Measurements from ENCODE around the gene MFN1.

Gene MFN1

DNA sequence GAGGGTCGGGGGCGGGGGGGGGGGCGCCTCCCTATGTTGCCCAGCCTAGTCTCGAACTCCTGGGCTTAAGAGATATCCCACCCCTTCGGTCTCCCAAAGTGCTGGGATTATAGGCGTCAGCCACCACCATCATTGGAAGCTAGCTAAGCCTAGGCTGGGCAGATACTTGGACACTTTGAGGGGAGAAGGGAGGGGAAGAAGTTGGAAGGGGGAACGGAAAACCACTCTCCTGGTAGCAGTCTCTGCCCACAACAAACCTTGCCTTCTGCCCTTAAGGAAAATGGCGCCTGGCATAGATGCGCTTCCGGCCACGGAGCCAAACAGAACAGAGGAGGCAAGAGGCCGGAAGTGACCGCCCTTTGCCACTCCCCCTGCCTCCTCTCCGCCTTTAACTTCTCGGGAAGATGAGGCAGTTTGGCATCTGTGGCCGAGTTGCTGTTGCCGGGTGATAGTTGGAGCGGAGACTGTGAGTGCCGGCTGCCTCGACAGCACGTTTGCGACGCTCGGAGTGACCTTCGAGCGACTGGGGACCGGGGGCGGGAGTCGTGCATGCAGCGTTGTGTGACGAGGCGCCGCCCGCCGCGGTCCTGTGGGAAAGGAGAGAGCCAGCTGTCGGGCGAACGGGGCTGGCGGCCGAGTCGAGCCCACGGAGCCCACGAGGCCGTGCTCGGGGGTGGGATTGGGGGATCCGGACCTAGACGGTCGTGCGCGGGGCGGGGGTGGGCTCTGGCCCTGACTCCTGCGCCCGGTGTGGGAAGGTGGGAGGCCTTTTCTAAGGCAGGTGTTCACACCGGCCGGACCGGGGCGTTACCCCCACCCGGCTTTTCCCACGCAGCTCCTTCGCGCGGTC lies at the start of gene MFN1:
MFN1 (plus strand) TSS at position 365 of the 850 bp plus-strand sequence. CDS start 1,143 bp downstream, outside the sequence.
- in situ Hi-C loops (cut with MboI; ENCODE audit: low sequenced_read_pairs): no loop called here

DNA sequence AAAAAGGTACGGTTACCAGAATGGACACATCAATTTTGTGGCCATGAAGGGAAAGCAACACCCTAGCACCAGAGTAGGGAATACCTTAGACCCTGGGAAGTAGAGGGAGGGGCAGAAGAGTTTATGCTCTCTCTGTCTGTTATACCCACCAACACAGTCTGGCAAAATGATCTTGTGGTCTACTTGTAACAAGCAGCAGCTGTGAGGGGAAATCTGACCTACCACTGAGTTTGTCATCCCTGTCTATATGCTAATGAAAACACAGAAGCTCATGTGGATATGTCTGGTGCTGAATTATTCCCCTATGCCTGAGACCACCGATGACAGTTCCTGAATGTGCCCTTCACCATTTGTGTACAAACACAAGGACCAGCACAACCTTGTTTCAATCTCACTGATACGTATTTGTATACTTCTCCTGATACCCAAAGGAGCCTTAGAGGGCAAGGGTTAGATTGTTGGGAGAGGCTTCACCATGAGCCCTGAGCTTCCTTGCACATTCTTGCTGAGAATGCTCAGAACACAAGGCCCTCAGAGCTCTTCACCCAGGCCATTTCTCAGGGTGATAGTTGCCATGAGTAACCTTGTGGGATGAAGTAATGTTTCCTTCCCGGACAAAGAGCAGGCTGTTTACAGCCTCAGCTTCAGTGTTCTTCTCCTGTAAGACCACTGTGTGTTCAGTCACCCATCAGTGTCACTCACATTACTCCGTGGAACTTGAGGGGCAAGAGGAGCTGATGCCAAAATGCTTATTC lies 49.4 kb upstream of the MFN1 start:
- in situ Hi-C loops (cut with MboI; ENCODE audit: low sequenced_read_pairs): no loop called here

- in situ Hi-C loops (cut with MboI; ENCODE audit: low sequenced_read_pairs): no loop called here
Observed at GRCh38 chr3:179299316-179299715, 48.2 kb upstream of the MFN1 start.

- in situ Hi-C loops (cut with MboI; ENCODE audit: low sequenced_read_pairs): loop anchor here (25.0 kb wide), 1 partner anchor 163 kb away; the partner anchor contains the start of gene PIK3CA
Observed at GRCh38 chr3:179299999-179300613, 47.4 kb upstream of the MFN1 start.

GRCh38 chr3:179301645-179302044 lies 45.9 kb upstream of the MFN1 start:
- in situ Hi-C loops (cut with MboI; ENCODE audit: low sequenced_read_pairs): loop anchor here (25.0 kb wide), 1 partner anchor 164 kb away; the partner anchor contains the start of gene PIK3CA

DNA sequence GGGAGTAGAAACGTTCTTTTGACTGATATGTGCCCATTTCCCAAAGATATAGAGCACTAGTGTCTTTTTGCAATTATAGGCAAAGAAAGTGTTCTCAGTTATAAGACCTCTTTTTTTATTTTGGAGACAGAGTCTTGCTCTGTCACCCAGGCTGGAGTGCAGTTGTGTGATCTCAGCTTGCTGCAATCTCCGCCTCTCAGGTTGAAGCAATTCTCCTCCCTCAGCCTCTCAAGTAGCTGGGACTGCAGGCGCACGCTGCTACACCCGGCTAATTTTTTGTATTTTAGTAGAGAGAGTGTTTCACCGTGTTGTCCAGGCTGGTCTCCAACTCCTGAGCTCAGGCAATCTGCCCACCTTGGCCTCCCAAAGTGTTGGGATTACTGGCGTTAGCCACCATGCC lies 45.4 kb upstream of the MFN1 start:
- in situ Hi-C loops (cut with MboI; ENCODE audit: low sequenced_read_pairs): loop anchor here (25.0 kb wide), 1 partner anchor 165 kb away; the partner anchor contains the start of gene PIK3CA

DNA sequence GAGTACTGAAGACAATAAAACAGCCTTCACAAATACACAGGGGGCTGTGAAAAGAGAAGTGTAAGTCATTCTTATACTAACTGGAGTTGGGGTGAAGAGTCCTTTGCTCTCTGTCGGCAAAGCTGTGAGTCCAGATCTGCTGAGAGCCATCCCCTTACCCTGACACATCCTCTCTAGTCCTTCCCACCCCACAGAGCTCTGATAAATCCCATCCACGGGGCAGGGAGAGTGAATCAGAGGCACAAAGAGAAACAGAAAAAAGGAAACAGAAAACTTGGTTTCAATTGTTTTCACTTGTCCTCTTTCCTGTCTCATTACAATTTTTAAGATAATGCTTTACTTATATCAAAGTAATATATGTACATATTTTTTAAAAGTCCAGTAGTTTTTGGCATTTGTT lies 42.9 kb upstream of the MFN1 start:
- in situ Hi-C loops (cut with MboI; ENCODE audit: low sequenced_read_pairs): loop anchor here (25.0 kb wide), 1 partner anchor 167 kb away; the partner anchor contains the start of gene PIK3CA

GRCh38 chr3:179307362-179307761 lies 40.1 kb upstream of the MFN1 start:
- in situ Hi-C loops (cut with MboI; ENCODE audit: low sequenced_read_pairs): loop anchor here (25.0 kb wide), 1 partner anchor 170 kb away; the partner anchor contains the start of gene PIK3CA

GRCh38 chr3:179308001-179308400 lies 39.5 kb upstream of the MFN1 start:
- in situ Hi-C loops (cut with MboI; ENCODE audit: low sequenced_read_pairs): loop anchor here (25.0 kb wide), 1 partner anchor 171 kb away; the partner anchor contains the start of gene PIK3CA

- in situ Hi-C loops (cut with MboI; ENCODE audit: low sequenced_read_pairs): loop anchor here (25.0 kb wide), 1 partner anchor 172 kb away; the partner anchor contains the start of gene PIK3CA
Observed at GRCh38 chr3:179309225-179310078, 38.1 kb upstream of the MFN1 start.

GRCh38 chr3:179318876-179319275 lies 28.6 kb upstream of the MFN1 start:
- in situ Hi-C loops (cut with MboI; ENCODE audit: low sequenced_read_pairs): loop anchor here (5.0 to 25.0 kb wide), 2 partner anchors 182 to 302 kb away; partner anchors contain the start of gene PIK3CA

- in situ Hi-C loops (cut with MboI; ENCODE audit: low sequenced_read_pairs): loop anchor here (25.0 kb wide), 1 partner anchor 184 kb away; the partner anchor contains the start of gene PIK3CA
Observed at GRCh38 chr3:179321668-179322285, 25.7 kb upstream of the MFN1 start.

GRCh38 chr3:179322286-179323196 lies 25.0 kb upstream of the MFN1 start, which contains the start of gene ZNF639:
Gene ZNF639, plus strand, starts transcription at chr3:179323031. Its CDS starts 5,263 bp downstream, at chr3:179328294.
- in situ Hi-C loops (cut with MboI; ENCODE audit: low sequenced_read_pairs): loop anchor here (25.0 kb wide), 1 partner anchor 185 kb away; the partner anchor contains the start of gene PIK3CA

DNA sequence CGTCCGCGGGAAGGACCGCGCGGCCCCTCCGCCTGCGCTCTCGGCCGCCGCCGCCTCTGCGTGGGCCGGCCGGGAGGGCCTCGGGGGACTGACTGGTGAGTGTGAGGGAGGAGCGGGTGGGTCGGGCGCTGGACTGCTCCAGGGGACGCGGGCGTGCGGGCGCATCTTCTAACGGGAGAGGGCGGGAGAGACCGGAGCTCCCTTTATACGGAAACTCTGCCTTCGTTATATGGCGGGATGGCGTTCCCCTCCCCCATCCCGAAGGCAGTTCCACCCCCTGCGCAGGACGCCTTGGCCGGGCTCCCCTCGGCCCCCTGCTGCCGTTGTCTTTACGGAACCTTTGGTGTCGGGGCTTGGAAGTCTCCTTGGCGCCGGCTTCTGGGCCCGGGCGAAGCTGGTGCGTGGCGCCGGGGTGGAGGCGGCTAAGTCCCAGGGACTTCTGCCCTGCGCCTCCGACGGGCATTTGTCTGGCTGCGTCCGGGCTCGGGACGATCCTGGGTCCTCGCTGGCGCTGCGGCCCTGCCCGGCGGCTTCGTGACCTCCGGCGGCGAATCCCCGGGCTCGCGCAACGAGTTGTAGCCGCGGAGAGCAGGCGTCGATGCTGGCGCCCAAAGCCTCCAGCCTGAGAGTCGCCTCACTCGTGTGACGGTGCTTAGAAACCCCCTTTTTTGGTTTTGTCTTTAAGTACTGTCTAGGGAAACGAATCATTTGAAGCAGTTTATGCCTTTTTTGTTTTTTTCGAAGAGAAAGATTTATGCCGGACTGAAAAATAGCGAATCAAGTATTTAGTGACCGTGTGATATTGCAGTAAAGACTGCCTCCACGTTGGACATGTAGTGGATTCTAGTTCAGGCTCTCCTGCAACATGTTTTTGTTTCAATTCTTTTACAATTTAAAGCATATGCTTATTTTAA lies 24.1 kb upstream of the MFN1 start:
- in situ Hi-C loops (cut with MboI; ENCODE audit: low sequenced_read_pairs): loop anchor here (25.0 kb wide), 1 partner anchor 186 kb away; the partner anchor contains the start of gene PIK3CA

- in situ Hi-C loops (cut with MboI; ENCODE audit: low sequenced_read_pairs): loop anchor here (25.0 kb wide), 1 partner anchor 187 kb away; the partner anchor contains the start of gene PIK3CA
Observed at GRCh38 chr3:179324270-179324754, 23.2 kb upstream of the MFN1 start.

DNA sequence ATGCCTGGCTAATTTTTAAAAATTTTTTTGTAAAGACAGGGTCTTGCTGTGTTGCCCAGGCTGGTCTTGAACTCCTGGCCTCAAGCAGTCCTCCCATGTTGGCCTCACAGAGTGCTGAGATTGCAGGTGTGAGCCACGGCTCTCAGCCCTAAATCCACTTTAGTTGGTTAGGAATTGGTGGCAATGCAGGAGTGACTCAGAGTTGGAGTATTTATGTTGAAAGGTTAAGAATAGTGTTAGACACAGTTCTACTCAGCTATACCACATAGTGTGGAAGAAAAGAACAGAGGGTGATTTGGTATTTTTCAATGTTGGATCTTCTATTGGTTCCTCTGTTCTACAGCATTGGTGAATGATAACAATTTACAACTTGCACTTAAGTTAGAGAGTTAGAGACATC lies 17.1 kb upstream of the MFN1 start:
- in situ Hi-C loops (cut with MboI; ENCODE audit: low sequenced_read_pairs): loop anchor here (10.0 kb wide), 1 partner anchor 234 kb away; the partner anchor contains the start of gene ACTL6A

Data from HL-60/S4 (cell line).